ENCODE data around the gene CHAT. TPM values are rescaled to one million over a fixed set of nuclear protein-coding genes. Genes with fewer than 3 reads are reported as not detected.

The CHAT gene
- total RNA-seq, 1 donor from 2014 or later = not detected

DNA sequence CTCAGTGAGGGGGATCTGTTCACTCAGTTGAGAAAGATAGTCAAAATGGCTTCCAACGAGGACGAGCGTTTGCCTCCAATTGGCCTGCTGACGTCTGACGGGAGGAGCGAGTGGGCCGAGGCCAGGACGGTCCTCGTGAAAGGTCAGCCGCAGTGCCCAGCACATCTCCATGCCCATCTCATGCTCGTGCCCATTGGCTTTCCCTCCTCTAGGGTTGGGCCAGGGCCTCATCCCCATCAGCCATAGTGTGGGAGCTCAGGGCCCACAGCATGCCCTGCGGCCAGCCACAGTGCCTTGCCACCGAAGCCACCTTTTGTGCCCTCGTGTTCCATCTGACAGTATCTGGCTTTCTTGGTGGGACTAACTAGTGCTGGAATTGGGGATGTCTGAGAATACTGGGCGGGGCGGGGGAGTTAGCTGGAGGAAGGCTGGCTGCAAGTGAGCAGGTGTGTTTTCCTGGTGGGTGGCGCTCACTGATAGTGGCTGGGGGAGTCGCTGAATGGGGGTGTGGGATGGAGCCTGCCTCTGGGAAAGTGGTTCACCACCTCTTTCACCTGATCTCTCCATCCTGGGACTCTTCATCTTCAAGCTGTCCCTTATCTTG lies 13.9 kb downstream of the CHAT start:
- intact Hi-C loops (cut with micrococcal nuclease) = no loop called here
- Histone ChIP-seq H3K36me3 (no peaks in the 10 kb centered on the region), H3K4me1 (no peaks in the 10 kb centered on the region), H3K9me3 (replicated peaks) (no peaks in the 10 kb centered on the region), H3K27ac (replicated peaks) (no peak overlapping the region), H3K4me3 (no peak overlapping the region), H3K27me3 (ENCODE audit: low read depth) (peaks cover 55% of the 10 kb centered on the region)
- no peak for DNase-seq
- TF ChIP-seq, protein P1, sequence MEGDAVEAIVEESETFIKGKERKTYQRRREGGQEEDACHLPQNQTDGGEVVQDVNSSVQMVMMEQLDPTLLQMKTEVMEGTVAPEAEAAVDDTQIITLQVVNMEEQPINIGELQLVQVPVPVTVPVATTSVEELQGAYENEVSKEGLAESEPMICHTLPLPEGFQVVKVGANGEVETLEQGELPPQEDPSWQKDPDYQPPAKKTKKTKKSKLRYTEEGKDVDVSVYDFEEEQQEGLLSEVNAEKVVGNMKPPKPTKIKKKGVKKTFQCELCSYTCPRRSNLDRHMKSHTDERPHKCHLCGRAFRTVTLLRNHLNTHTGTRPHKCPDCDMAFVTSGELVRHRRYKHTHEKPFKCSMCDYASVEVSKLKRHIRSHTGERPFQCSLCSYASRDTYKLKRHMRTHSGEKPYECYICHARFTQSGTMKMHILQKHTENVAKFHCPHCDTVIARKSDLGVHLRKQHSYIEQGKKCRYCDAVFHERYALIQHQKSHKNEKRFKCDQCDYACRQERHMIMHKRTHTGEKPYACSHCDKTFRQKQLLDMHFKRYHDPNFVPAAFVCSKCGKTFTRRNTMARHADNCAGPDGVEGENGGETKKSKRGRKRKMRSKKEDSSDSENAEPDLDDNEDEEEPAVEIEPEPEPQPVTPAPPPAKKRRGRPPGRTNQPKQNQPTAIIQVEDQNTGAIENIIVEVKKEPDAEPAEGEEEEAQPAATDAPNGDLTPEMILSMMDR (IDR thresholded peaks at IDR 0.05; ENCODE audit: borderline replicate concordance) = no peak

GRCh38 chr10:49628599-49628998 lies 14.8 kb downstream of the CHAT start:
- TF ChIP-seq, protein P1 (IDR thresholded peaks at IDR 0.05; ENCODE audit: borderline replicate concordance) = no peak
- peaks cover 52% of the 10 kb centered on the region for H3K27me3 ChIP-seq (ENCODE audit: low read depth)
- no peaks in the 10 kb centered on the region for H3K36me3 ChIP-seq
- H3K9me3 ChIP-seq (replicated peaks) = no peaks in the 10 kb centered on the region
- H3K4me1 ChIP-seq = no peaks in the 10 kb centered on the region
- no peak for DNase-seq
- no peak overlapping the region for H3K27ac ChIP-seq (replicated peaks)
- intact Hi-C loops (cut with micrococcal nuclease) = no loop called here
- H3K4me3 ChIP-seq = no peak overlapping the region

DNA sequence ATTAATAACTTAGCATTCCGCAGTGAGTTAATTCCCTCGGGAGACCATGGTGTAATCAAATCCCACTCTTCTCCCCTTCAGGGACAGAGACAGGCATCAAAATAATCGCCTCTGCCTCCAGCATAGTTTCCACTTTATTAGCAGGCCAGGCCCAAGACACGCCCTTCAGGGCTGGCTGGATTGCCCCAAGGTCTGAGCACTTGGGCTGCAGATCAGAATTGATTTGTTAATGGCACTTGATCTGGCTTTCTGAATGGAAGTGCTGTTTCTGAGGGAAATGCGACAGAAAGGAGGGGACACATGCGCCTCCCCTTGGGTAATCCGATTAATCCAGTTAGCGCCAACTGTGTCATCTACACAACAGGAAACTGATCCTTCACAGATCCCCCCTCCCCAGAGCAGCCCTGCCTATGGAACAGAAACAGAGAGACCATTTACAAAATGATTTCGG lies 15.6 kb downstream of the CHAT start:
- peaks cover 47% of the 10 kb centered on the region for H3K27me3 ChIP-seq (ENCODE audit: low read depth)
- H3K36me3 ChIP-seq = no peaks in the 10 kb centered on the region
- no peak overlapping the region for H3K4me3 ChIP-seq
- TF ChIP-seq, protein P1 (IDR thresholded peaks at IDR 0.05; ENCODE audit: borderline replicate concordance) = no peak
- intact Hi-C loops (cut with micrococcal nuclease) = no loop called here
- DNase-seq = no peak
- no peaks in the 10 kb centered on the region for H3K4me1 ChIP-seq
- H3K27ac ChIP-seq (replicated peaks) = no peak overlapping the region
- H3K9me3 ChIP-seq (replicated peaks) = no peaks in the 10 kb centered on the region

DNA sequence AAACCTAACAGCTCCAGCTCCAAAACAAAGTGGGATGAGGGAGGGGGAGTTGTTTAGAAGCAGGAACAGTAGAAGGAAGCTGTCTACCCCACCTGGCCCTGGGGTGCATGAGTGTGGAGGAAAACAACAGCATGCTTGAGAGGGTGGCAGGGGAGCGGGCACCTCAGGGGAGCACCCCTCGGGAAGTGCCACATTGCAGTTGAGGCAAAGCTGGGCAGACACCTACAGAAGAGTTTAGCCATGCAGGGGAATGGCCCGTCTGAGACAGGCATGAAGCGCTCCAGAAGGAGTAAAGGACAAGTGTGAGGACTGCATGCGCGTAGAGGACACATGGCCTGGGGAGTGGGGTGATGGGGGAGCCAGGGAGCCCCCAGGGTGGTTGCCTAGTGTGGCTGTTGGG lies 18.1 kb downstream of the CHAT start:
- Histone ChIP-seq H3K9me3 (replicated peaks) (no peaks in the 10 kb centered on the region), H3K27ac (replicated peaks) (no peak overlapping the region), H3K27me3 (ENCODE audit: low read depth) (peaks cover 47% of the 10 kb centered on the region), H3K4me3 (no peak overlapping the region), H3K4me1 (no peaks in the 10 kb centered on the region), H3K36me3 (no peaks in the 10 kb centered on the region)
- intact Hi-C loops (cut with micrococcal nuclease) = no loop called here
- no peak for DNase-seq
- TF ChIP-seq, protein P1 (IDR thresholded peaks at IDR 0.05; ENCODE audit: borderline replicate concordance) = no peak

DNA sequence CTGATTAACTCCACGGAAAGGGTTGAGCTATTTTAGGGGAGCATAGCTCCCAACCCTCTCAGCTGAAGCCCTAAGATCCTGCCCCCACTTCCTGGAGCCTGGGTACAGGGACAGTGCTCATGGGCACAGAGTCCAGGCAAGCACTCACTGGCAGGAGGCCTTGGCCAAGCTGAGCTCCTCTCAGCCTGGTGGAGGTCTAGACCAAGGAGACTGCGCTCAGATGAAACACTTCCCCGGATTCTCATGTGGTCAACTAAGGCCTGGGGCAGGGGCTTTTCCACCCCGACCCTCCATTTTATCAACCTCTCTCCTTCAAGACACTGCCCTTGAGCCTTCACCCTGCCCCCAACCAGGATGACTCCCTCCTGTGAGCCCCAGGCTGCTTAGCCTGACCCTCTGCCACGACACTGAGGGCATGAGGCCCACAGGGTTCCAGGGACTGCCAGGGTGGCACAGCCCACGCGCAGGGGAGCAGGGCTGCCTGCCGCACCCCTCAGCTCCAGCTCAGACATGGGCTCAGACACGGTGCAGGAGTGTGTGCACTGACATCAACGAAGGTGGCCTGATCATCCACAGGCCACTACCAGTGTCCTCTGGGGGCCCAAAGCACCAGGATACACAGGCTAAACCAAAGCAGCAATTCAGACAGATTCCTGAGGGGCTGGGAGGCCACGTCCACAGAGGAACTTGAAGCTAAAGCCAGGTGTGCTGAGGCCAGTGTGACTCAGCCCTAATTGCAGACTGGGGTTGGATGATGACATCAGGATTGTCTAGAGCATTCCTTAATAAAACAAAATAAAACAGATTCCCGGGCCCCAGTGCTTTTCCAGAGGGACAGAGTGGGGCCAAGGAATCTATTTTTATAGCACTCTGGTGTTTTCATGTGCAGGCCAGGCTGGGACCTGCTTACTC lies 18.8 kb downstream of the CHAT start:
- Histone ChIP-seq H3K4me3 (no peak overlapping the region), H3K9me3 (replicated peaks) (no peaks in the 10 kb centered on the region), H3K27ac (replicated peaks) (no peak overlapping the region), H3K4me1 (no peaks in the 10 kb centered on the region), H3K36me3 (no peaks in the 10 kb centered on the region), H3K27me3 (ENCODE audit: low read depth) (peaks cover 47% of the 10 kb centered on the region)
- no peak for DNase-seq
- TF ChIP-seq, protein P1 (IDR thresholded peaks at IDR 0.05; ENCODE audit: borderline replicate concordance) = no peak
- intact Hi-C loops (cut with micrococcal nuclease) = no loop called here

Data from left ventricle myocardium inferior (tissue), 1 donor.